Panc1 (cell line): ENCODE data around the gene GREB1. TPM values are rescaled to one million over a fixed set of nuclear protein-coding genes. Genes with fewer than 3 reads are reported as not detected.

Experiments used
- ATAC-seq: fragments of 200-7000 bp; cut with Tn5 transposase; 2 replicates; pipeline ENCODE4 v1.9.1; 2020; ENCODE audit warnings: mild to moderate bottlenecking, moderate library complexity
- BruUV-seq: library from RNA; stranded (reverse); fragments of 400-500 nt; replicated peaks from 2 replicates; lab custom pipeline; 2021; lab: Mats Ljungman, UMichigan
- CTCF ChIA-PET: fragments of 300-600 bp; sonication (Branson Sonifier 250); formaldehyde crosslinking; loops from one replicate; lab custom pipeline; 2022; ENCODE audit warnings: antibody characterized with exemption; lab: Charles Lee
- POLR2A ChIA-PET: fragments of 300-600 bp; sonication (Branson Sonifier 250); formaldehyde crosslinking; loops from one replicate; lab custom pipeline; 2022; ENCODE audit warnings: antibody characterized with exemption; lab: Charles Lee
- DNase-seq: peaks from one replicate; pipeline ENCODE4 v3.0.0-alpha.2; 2010; ENCODE audit warnings: low read depth, low spot score
- H3K27ac ChIP-seq: 2 replicates; pipeline ENCODE4 v1.5.1; 2011; ENCODE audit warnings: mild to moderate bottlenecking, low read length, inconsistent platforms
- H3K27me3 ChIP-seq: fragments of 200-500 bp; sonication (Bioruptor generic); 2 replicates; pipeline ENCODE4 v1.6.0; 2014; ENCODE audit warnings: low read length, inconsistent platforms; ENCODE audit not compliant: control insufficient read depth, insufficient read depth
- H3K36me3 ChIP-seq: fragments of 200-500 bp; sonication (Bioruptor generic); 2 replicates; pipeline ENCODE4 v1.5.1; 2014; ENCODE audit warnings: inconsistent platforms, mild to moderate bottlenecking, low read length, moderate library complexity; ENCODE audit not compliant: control insufficient read depth, insufficient read depth
- H3K4me1 ChIP-seq: 2 replicates; pipeline ENCODE4 v1.5.1; 2011; ENCODE audit warnings: inconsistent platforms, mild to moderate bottlenecking, low read length, moderate library complexity; ENCODE audit not compliant: control insufficient read depth, insufficient read depth
- H3K4me3 ChIP-seq, 2 experiments: 2 replicates each; pipeline ENCODE4 v1.5.1; 2011 to 2012; ENCODE audit warnings: low read depth in 2 of 2, low read length in 2 of 2, mild to moderate bottlenecking in 2 of 2, inconsistent platforms in 1 of 2, moderate library complexity in 1 of 2
- H3K9me3 ChIP-seq: fragments of 200-500 bp; sonication (Bioruptor generic); 2 replicates; pipeline ENCODE4 v1.5.1; 2014; ENCODE audit warnings: low read depth, mild to moderate bottlenecking, inconsistent platforms, low read length, moderate library complexity; ENCODE audit not compliant: control insufficient read depth, insufficient read depth
- POLR2AphosphoS5 ChIP-seq: IDR thresholded peaks from 2 replicates; pipeline ENCODE4 v1.6.1; 2012; ENCODE audit warnings: mild to moderate bottlenecking, low read depth, low read length, moderate library complexity
- SIN3A ChIP-seq: IDR thresholded peaks from 2 replicates; pipeline ENCODE4 v1.6.1; 2012; ENCODE audit warnings: low read depth, mild to moderate bottlenecking, low read length, moderate library complexity, borderline replicate concordance; ENCODE audit not compliant: insufficient read depth
- TCF7L2 ChIP-seq: IDR thresholded peaks from 2 replicates; pipeline ENCODE4 v1.6.1; 2011; ENCODE audit warnings: mild to moderate bottlenecking, low read depth, low read length, inconsistent platforms
- in situ Hi-C: cut with HindIII; loops from 2 replicates; pipeline ENCODE4 v1.10.0; 2016; ENCODE audit warnings: low sequenced_read_pairs, low pct_unique_long_range_greater_than_20kb
- intact Hi-C: fragments of 100-400 bp; cut with micrococcal nuclease; formaldehyde crosslinking; loops from one replicate; pipeline ENCODE4 v1.10.0; 2022; ENCODE audit not compliant: unreplicated experiment
- total RNA-seq: library from RNA; stranded (reverse); gene quantifications from one replicate; pipeline ENCODE4 v1.2.1, GENCODE V29; 2021; ENCODE audit not compliant: unreplicated experiment
- TF ChIP-seq, protein P1 (sequence below): fragments of 450-650 bp; IDR thresholded peaks from 2 replicates; pipeline ENCODE4 v1.5.1; 2017; ENCODE audit warnings: mild to moderate bottlenecking
- TF ChIP-seq, protein P2 (sequence below), 2 experiments: IDR thresholded peaks; 2 replicates each; pipeline ENCODE4 v1.6.1; 2011 to 2012; ENCODE audit warnings: low read depth in 2 of 2, control low read depth in 1 of 2, low read length in 1 of 2, mild to moderate bottlenecking in 1 of 2, moderate library complexity in 1 of 2; ENCODE audit not compliant: insufficient read depth in 1 of 2

The GREB1 gene
- total RNA-seq, 1 experiment from 2014 or later, result 0.90 TPM

DNA sequence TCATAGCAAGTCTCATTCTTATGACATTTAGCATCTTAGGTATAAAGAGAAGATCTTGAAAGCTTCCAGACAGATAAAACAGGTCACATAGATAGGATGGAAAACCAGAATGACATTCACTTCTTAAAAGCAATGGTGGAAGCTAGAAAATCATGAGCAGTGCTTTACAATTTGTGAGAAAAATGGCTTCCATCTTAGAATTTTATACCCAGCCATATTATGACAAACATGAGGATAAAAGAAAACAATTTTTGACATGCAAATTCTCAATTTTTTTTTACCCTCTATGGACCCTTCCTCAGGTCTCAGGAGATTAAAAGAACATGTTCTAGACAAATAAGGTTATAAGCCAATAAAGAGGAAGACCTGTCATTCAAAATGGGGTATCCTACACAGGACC is 129.0 kb downstream of the GREB1 start:
- CTCF ChIA-PET, result no interaction called here
- DNase-seq (no peak), ATAC-seq (no peak)
- TF ChIP-seq, protein P1, sequence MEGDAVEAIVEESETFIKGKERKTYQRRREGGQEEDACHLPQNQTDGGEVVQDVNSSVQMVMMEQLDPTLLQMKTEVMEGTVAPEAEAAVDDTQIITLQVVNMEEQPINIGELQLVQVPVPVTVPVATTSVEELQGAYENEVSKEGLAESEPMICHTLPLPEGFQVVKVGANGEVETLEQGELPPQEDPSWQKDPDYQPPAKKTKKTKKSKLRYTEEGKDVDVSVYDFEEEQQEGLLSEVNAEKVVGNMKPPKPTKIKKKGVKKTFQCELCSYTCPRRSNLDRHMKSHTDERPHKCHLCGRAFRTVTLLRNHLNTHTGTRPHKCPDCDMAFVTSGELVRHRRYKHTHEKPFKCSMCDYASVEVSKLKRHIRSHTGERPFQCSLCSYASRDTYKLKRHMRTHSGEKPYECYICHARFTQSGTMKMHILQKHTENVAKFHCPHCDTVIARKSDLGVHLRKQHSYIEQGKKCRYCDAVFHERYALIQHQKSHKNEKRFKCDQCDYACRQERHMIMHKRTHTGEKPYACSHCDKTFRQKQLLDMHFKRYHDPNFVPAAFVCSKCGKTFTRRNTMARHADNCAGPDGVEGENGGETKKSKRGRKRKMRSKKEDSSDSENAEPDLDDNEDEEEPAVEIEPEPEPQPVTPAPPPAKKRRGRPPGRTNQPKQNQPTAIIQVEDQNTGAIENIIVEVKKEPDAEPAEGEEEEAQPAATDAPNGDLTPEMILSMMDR, result no peak
- TF ChIP-seq TCF7L2 (no peak), SIN3A (no peak), POLR2AphosphoS5 (no peak)
- TF ChIP-seq, protein P2, sequence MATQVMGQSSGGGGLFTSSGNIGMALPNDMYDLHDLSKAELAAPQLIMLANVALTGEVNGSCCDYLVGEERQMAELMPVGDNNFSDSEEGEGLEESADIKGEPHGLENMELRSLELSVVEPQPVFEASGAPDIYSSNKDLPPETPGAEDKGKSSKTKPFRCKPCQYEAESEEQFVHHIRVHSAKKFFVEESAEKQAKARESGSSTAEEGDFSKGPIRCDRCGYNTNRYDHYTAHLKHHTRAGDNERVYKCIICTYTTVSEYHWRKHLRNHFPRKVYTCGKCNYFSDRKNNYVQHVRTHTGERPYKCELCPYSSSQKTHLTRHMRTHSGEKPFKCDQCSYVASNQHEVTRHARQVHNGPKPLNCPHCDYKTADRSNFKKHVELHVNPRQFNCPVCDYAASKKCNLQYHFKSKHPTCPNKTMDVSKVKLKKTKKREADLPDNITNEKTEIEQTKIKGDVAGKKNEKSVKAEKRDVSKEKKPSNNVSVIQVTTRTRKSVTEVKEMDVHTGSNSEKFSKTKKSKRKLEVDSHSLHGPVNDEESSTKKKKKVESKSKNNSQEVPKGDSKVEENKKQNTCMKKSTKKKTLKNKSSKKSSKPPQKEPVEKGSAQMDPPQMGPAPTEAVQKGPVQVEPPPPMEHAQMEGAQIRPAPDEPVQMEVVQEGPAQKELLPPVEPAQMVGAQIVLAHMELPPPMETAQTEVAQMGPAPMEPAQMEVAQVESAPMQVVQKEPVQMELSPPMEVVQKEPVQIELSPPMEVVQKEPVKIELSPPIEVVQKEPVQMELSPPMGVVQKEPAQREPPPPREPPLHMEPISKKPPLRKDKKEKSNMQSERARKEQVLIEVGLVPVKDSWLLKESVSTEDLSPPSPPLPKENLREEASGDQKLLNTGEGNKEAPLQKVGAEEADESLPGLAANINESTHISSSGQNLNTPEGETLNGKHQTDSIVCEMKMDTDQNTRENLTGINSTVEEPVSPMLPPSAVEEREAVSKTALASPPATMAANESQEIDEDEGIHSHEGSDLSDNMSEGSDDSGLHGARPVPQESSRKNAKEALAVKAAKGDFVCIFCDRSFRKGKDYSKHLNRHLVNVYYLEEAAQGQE (IDR thresholded peaks at IDR 0.05; ENCODE audit: insufficient read depth in 1 of 2, low read depth in 2 of 2, low read length in 1 of 2), result no peak
- intact Hi-C loops, result no loop called here
- Histone ChIP-seq H3K27ac (no peak overlapping the region), H3K4me3 (no peak overlapping the region), H3K9me3 (no peaks in the 10 kb centered on the region), H3K27me3 (no peaks in the 10 kb centered on the region; the same call in 1 of the 2 replicates), H3K36me3 (no peaks in the 10 kb centered on the region), H3K4me1 (no peaks in the 10 kb centered on the region)
- POLR2A ChIA-PET, result no interaction called here
- BruUV-seq, result no TSS peak
- in situ Hi-C loops, result no loop called here

- BruUV-seq, result no TSS peak
- DNase-seq, result no peak
- Histone ChIP-seq H3K4me3 (no peak overlapping the region), H3K27ac (no peak overlapping the region), H3K27me3 (no peaks in the 10 kb centered on the region; the same call in 1 of the 2 replicates), H3K36me3 (no peaks in the 10 kb centered on the region), H3K9me3 (no peaks in the 10 kb centered on the region), H3K4me1 (no peaks in the 10 kb centered on the region)
- TF ChIP-seq POLR2AphosphoS5 (no peak), SIN3A (no peak), TCF7L2 (no peak)
- TF ChIP-seq, protein P1, result no peak
- TF ChIP-seq, protein P2 (IDR thresholded peaks at IDR 0.05; ENCODE audit: insufficient read depth in 1 of 2, low read depth in 2 of 2, low read length in 1 of 2), result no peak
- CTCF ChIA-PET, result no interaction called here
- in situ Hi-C loops, result no loop called here
- POLR2A ChIA-PET, result no interaction called here
- no peak for ATAC-seq
- intact Hi-C loops, result no loop called here
Observed at GRCh38 chr2:11663427-11663826, 129.6 kb downstream of the GREB1 start.
